GM21390 (cell line): ENCODE data around the gene ARMC3.
"Not testable (repeated sequence)": the region's sequence is repeated elsewhere in the genome, so short reads cannot be mapped to it uniquely, and the experiment has no call there.

Experiments
- ATAC-seq: cut with Tn5 transposase; IDR thresholded peaks from one replicate; pipeline ENCODE4 v1.9.1; 2021; ENCODE audit not compliant: unreplicated experiment

The ARMC3 gene

GRCh38 chr10:22927661-22928403 is at the start of gene ARMC3:
Gene ARMC3, plus strand, starts transcription at chr10:22928053. Its CDS starts 3,944 bp downstream, at chr10:22931997.
- ATAC-seq = peak; percentile 91

- no peak for ATAC-seq
These were observed 36.1 kb upstream of the ARMC3 start for GRCh38 chr10:22891797-22892196.

- ATAC-seq = no peak
These were observed 34.1 kb upstream of the ARMC3 start for GRCh38 chr10:22893781-22894180.

- no peak for ATAC-seq
These were observed 33.1 kb upstream of the ARMC3 start for GRCh38 chr10:22894714-22895113.

GRCh38 chr10:22895252-22895651 is 32.6 kb upstream of the ARMC3 start:
- no peak for ATAC-seq

- ATAC-seq = no peak
These were observed 30.5 kb upstream of the ARMC3 start for GRCh38 chr10:22897371-22897770.

GRCh38 chr10:22899307-22899706 is 28.5 kb upstream of the ARMC3 start:
- no peak for ATAC-seq

- no peak for ATAC-seq
These were observed 28.1 kb upstream of the ARMC3 start for GRCh38 chr10:22899775-22900174.

- ATAC-seq = no peak
These were observed 26.8 kb upstream of the ARMC3 start for GRCh38 chr10:22900841-22901601.

- ATAC-seq = not testable (repeated sequence)
These were observed 25.7 kb upstream of the ARMC3 start for GRCh38 chr10:22902147-22902546.

- no peak for ATAC-seq
These were observed 24.2 kb upstream of the ARMC3 start for GRCh38 chr10:22903694-22904093.

- ATAC-seq = no peak
These were observed 21.1 kb upstream of the ARMC3 start for GRCh38 chr10:22906767-22907166.

- no peak for ATAC-seq
These were observed 19.0 kb upstream of the ARMC3 start for GRCh38 chr10:22908837-22909236.

GRCh38 chr10:22909673-22910072 is 18.2 kb upstream of the ARMC3 start:
- not testable (repeated sequence) for ATAC-seq

GRCh38 chr10:22911067-22911466 is 16.8 kb upstream of the ARMC3 start:
- ATAC-seq = no peak

- no peak for ATAC-seq
These were observed 15.7 kb upstream of the ARMC3 start for GRCh38 chr10:22911889-22912762.

- ATAC-seq = no peak
These were observed 15.0 kb upstream of the ARMC3 start for GRCh38 chr10:22912763-22913384.

- no peak for ATAC-seq
These were observed 14.3 kb upstream of the ARMC3 start for GRCh38 chr10:22913474-22914092.

- no peak for ATAC-seq
These were observed 12.5 kb upstream of the ARMC3 start for GRCh38 chr10:22915314-22915713.

- no peak for ATAC-seq
These were observed 2.8 kb upstream of the ARMC3 start for GRCh38 chr10:22925088-22925487.
